Mesendoderm (in vitro differentiated cells): ENCODE results near the gene TMEM222.

ENCODE experiments used
- DNase-seq: peaks from one replicate; pipeline ENCODE4 v3.0.0; 2013
- H2AK5ac ChIP-seq: 2 replicates; pipeline ENCODE4 v1.6.1; 2013; ENCODE audit warnings: low read length, inconsistent platforms
- H2BK120ac ChIP-seq: 2 replicates; pipeline ENCODE4 v1.6.1; 2013; ENCODE audit warnings: low read depth, mild to moderate bottlenecking, low read length, moderate library complexity, mixed read lengths
- H2BK15ac ChIP-seq: replicated peaks from 2 replicates; pipeline ENCODE4 v1.6.1; 2013; ENCODE audit warnings: low read depth, mild to moderate bottlenecking, moderate library complexity
- H2BK5ac ChIP-seq: 2 replicates; pipeline ENCODE4 v1.6.1; 2013; ENCODE audit warnings: low read length, inconsistent platforms
- H3K18ac ChIP-seq: 2 replicates; pipeline ENCODE4 v1.6.1; 2013; ENCODE audit warnings: mild to moderate bottlenecking, low read length, mixed read lengths
- H3K23ac ChIP-seq: one replicate; pipeline ENCODE4 v1.6.1; 2013; ENCODE audit warnings: low read length
- H3K27ac ChIP-seq: 2 replicates; pipeline ENCODE4 v1.5.1; 2013; ENCODE audit warnings: low read depth, mild to moderate bottlenecking, inconsistent platforms, low read length, moderate library complexity
- H3K27me3 ChIP-seq: 2 replicates; pipeline ENCODE4 v1.6.1; 2013; ENCODE audit warnings: low read length, control low read depth, mild to moderate bottlenecking, inconsistent platforms; ENCODE audit not compliant: insufficient read depth, poor library complexity
- H3K36me3 ChIP-seq: 2 replicates; pipeline ENCODE4 v1.6.1; 2013; ENCODE audit warnings: low read length, inconsistent platforms; ENCODE audit not compliant: control insufficient read depth, insufficient read depth
- H3K4ac ChIP-seq: one replicate; pipeline ENCODE4 v1.6.1; 2013; ENCODE audit warnings: low read depth, mild to moderate bottlenecking, low read length, moderate library complexity
- H3K4me1 ChIP-seq: 2 replicates; pipeline ENCODE4 v1.6.1; 2013; ENCODE audit warnings: low read depth, low read length, inconsistent platforms; ENCODE audit not compliant: control insufficient read depth
- H3K4me2 ChIP-seq: 2 replicates; pipeline ENCODE4 v1.6.1; 2013; ENCODE audit warnings: low read length
- H3K4me3 ChIP-seq: 2 replicates; pipeline ENCODE4 v1.5.1; 2013; ENCODE audit warnings: mild to moderate bottlenecking, low read length
- H3K56ac ChIP-seq: one replicate; pipeline ENCODE4 v1.6.1; 2013; ENCODE audit warnings: low read length
- H3K79me1 ChIP-seq: 2 replicates; pipeline ENCODE4 v1.6.1; 2013; ENCODE audit warnings: low read length, inconsistent platforms
- H3K79me2 ChIP-seq: 2 replicates; pipeline ENCODE4 v1.6.1; 2013; ENCODE audit warnings: mild to moderate bottlenecking, low read length; ENCODE audit not compliant: control insufficient read depth, insufficient read depth
- H3K9ac ChIP-seq: 2 replicates; pipeline ENCODE4 v1.6.1; 2013; ENCODE audit warnings: low read length, inconsistent platforms
- H4K5ac ChIP-seq: one replicate; pipeline ENCODE4 v1.6.1; 2013; ENCODE audit warnings: low read length
- H4K8ac ChIP-seq: one replicate; pipeline ENCODE4 v1.6.1; 2013; ENCODE audit warnings: low read depth, mild to moderate bottlenecking, control low read depth, low read length, moderate library complexity
- WGBS: extraction: QIAGEN DNeasy Blood & Tissue Kit; methylation state at CpG from one replicate; pipeline ENCODE4 v1.1.7; 2013; ENCODE audit warnings: low lambda C conversion rate, missing lambda C conversion rate; ENCODE audit not compliant: insufficient coverage; ENCODE audit errors: extremely low coverage; 5-methylcytosine and 5-hydroxymethylcytosine counted together

The TMEM222 gene

DNA sequence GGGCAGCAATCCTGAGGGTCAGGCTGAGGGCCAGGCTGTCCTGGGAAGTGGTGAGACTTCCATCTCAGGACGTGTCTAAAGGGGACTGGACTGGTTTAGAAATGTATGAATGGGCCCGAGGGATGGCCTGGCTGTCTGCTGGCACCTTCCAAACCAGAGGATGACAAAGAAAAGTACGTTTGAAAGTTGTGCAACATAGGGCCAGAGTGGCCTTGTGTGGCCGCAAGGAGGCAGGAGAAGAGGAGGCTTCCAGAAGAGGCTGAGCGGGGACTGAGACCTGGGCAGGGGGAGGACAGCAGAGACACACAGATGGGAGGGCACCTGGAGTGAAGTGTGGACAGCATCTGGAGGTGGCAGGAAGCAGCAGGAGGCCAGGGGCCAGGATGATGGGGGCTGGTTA lies 17.2 kb downstream of the TMEM222 start:
- Histone ChIP-seq H3K4ac (no peak overlapping the region), H3K4me2 (no peak overlapping the region), H3K27me3 (no peaks in the 10 kb centered on the region), H3K23ac (no peak overlapping the region), H2AK5ac (no peak overlapping the region), H2BK5ac (no peak overlapping the region), H3K9ac (no peak overlapping the region), H4K8ac (no peak overlapping the region), H3K56ac (peak overlapping the region; percentile 22), H2BK120ac (no peak overlapping the region), H2BK15ac (no peak overlapping the region), H3K18ac (no peak overlapping the region), H3K27ac (no peak overlapping the region), H3K79me2 (no peaks in the 10 kb centered on the region), H4K5ac (no peak overlapping the region), H3K36me3 (peaks cover under 1% of the 10 kb centered on the region), H3K79me1 (no peaks in the 10 kb centered on the region), H3K4me3 (no peak overlapping the region), H3K4me1 (peaks cover 5% of the 10 kb centered on the region)
- no CpG with 5 or more reads among the region's 5 CpGs for WGBS
- DNase-seq = no peak

DNA sequence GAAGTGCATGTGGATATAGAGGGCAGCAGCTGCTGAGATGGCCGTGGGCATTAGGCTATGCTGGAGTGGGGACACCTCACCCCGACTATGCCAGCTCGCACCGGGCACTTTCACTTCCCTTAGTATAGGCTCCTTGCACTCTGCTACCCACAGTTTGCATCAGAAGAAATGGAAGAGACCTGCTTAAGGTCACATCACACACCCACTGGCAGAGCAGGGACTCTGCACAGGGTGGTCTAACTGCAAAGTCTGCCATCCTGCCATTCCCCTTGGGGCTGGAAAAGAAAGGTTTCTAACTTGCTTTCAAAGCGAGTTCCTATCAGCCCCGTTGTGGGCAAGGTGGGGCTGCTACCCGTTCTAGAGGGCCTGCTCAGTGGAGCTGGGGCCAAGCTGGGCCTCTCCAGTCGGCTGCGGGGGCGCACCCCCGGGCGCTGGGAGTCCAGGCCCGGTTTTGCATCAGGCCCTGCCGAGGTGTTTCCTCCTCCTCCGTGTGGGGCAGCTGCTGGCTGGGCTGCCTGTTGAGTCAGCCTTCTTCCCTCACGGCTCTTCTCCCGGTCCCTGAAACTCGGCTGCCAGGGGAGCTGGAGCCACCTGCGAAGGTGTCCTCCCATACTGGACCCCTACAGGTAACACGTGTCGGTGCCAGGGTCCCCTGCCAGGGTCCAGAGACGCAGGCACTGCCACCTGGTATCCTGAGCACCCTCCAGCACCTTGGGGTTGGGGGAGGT lies 19.7 kb downstream of the TMEM222 start, which contains the start of gene SYTL1:
TSS of gene SYTL1 (plus strand) at position 498 of the 728 bp plus-strand sequence. CDS start 3,313 bp downstream, outside the sequence.
- Histone ChIP-seq H3K27ac (no peak within 1 kb of the TSS), H3K23ac (no peak within 1 kb of the TSS), H2BK120ac (no peak within 1 kb of the TSS), H2BK5ac (no peak within 1 kb of the TSS), H3K79me2 (no peaks in the 10 kb centered on the region), H3K4me2 (peak within 1 kb of the TSS; percentile 33), H4K8ac (no peak within 1 kb of the TSS), H3K4me3 (no peak within 1 kb of the TSS), H3K18ac (no peak within 1 kb of the TSS), H2BK15ac (no peak within 1 kb of the TSS), H4K5ac (no peak within 1 kb of the TSS), H3K79me1 (no peaks in the 10 kb centered on the region), H3K27me3 (no peaks in the 10 kb centered on the region), H3K4me1 (peaks cover 5% of the 10 kb centered on the region), H3K4ac (no peak within 1 kb of the TSS), H3K36me3 (no peaks in the 10 kb centered on the region), H3K9ac (peak within 1 kb of the TSS; percentile 49), H3K56ac (peak within 1 kb of the TSS; percentile 67), H2AK5ac (peak within 1 kb of the TSS; percentile 34)
- DNase-seq = peak; percentile 71
- no CpG with 5 or more reads among the region's 22 CpGs for WGBS

- Histone ChIP-seq H3K4ac (no peak overlapping the region), H3K4me2 (no peak overlapping the region), H3K18ac (no peak overlapping the region), H3K79me2 (no peaks in the 10 kb centered on the region), H2BK5ac (no peak overlapping the region), H2AK5ac (no peak overlapping the region), H4K5ac (no peak overlapping the region), H3K9ac (peak overlapping the region; percentile 17), H3K27ac (no peak overlapping the region), H3K79me1 (no peaks in the 10 kb centered on the region), H3K27me3 (no peaks in the 10 kb centered on the region), H3K4me1 (peaks cover 5% of the 10 kb centered on the region), H3K23ac (no peak overlapping the region), H2BK15ac (no peak overlapping the region), H3K4me3 (no peak overlapping the region), H2BK120ac (no peak overlapping the region), H4K8ac (no peak overlapping the region), H3K36me3 (no peaks in the 10 kb centered on the region), H3K56ac (peak overlapping the region; percentile 67)
- DNase-seq = no peak
- WGBS = no CpG with 5 or more reads among the region's 8 CpGs
Observed at GRCh38 chr1:27342391-27342777, 20.4 kb downstream of the TMEM222 start.

- Histone ChIP-seq H3K4me3 (no peak overlapping the region), H3K9ac (peak overlapping the region; percentile 17), H4K5ac (no peak overlapping the region), H2BK15ac (no peak overlapping the region), H2BK120ac (no peak overlapping the region), H3K4me2 (no peak overlapping the region), H3K27me3 (no peaks in the 10 kb centered on the region), H3K27ac (no peak overlapping the region), H3K56ac (peak overlapping the region; percentile 58), H3K18ac (no peak overlapping the region), H3K79me2 (no peaks in the 10 kb centered on the region), H3K4ac (no peak overlapping the region), H4K8ac (no peak overlapping the region), H3K36me3 (no peaks in the 10 kb centered on the region), H2BK5ac (no peak overlapping the region), H3K23ac (no peak overlapping the region), H2AK5ac (no peak overlapping the region), H3K4me1 (peaks cover 5% of the 10 kb centered on the region), H3K79me1 (no peaks in the 10 kb centered on the region)
- no peak for DNase-seq
- no CpG with 5 or more reads among the region's 31 CpGs for WGBS
Observed at GRCh38 chr1:27342778-27343638, 21.0 kb downstream of the TMEM222 start.

DNA sequence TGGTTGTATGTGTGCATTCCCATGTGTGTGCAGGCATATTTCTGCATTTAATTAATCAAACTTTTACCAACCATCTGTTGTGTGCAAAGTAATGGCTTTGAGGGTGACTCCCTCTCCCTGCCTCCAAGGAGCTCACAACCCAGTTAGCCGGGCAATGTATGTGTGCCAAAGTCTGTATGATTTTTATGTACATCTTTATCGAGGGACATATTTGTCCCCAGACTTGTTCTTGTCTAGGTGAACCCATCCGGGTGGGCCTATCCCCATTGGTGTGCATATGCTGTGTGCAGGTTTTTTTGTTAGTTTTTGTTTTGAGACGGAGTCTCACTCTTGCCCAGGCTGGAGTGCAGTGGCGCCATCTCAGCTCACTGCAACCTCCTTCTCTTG lies 21.7 kb downstream of the TMEM222 start:
- H2BK120ac ChIP-seq = no peak overlapping the region
- no peak overlapping the region for H3K56ac ChIP-seq
- H3K27ac ChIP-seq = no peak overlapping the region
- no peak overlapping the region for H2BK15ac ChIP-seq
- no peak overlapping the region for H3K4me2 ChIP-seq
- no peak overlapping the region for H3K18ac ChIP-seq
- no peak overlapping the region for H4K5ac ChIP-seq
- H3K9ac ChIP-seq = no peak overlapping the region
- no peaks in the 10 kb centered on the region for H3K79me2 ChIP-seq
- no peaks in the 10 kb centered on the region for H3K36me3 ChIP-seq
- H3K79me1 ChIP-seq = no peaks in the 10 kb centered on the region
- no peaks in the 10 kb centered on the region for H3K27me3 ChIP-seq
- no CpG with 5 or more reads among the region's 5 CpGs for WGBS
- H3K4ac ChIP-seq = no peak overlapping the region
- no peak for DNase-seq
- no peak overlapping the region for H3K4me3 ChIP-seq
- H4K8ac ChIP-seq = no peak overlapping the region
- no peak overlapping the region for H3K23ac ChIP-seq
- no peak overlapping the region for H2AK5ac ChIP-seq
- peaks cover 5% of the 10 kb centered on the region for H3K4me1 ChIP-seq
- no peak overlapping the region for H2BK5ac ChIP-seq
